ENCODE results near the gene ATXN10. TPM values are rescaled to one million over a fixed set of nuclear protein-coding genes. Genes with fewer than 3 reads are reported as not detected.

ATXN10 gene
- total RNA-seq, 1 experiment from 2014 or later = 303 TPM

DNA sequence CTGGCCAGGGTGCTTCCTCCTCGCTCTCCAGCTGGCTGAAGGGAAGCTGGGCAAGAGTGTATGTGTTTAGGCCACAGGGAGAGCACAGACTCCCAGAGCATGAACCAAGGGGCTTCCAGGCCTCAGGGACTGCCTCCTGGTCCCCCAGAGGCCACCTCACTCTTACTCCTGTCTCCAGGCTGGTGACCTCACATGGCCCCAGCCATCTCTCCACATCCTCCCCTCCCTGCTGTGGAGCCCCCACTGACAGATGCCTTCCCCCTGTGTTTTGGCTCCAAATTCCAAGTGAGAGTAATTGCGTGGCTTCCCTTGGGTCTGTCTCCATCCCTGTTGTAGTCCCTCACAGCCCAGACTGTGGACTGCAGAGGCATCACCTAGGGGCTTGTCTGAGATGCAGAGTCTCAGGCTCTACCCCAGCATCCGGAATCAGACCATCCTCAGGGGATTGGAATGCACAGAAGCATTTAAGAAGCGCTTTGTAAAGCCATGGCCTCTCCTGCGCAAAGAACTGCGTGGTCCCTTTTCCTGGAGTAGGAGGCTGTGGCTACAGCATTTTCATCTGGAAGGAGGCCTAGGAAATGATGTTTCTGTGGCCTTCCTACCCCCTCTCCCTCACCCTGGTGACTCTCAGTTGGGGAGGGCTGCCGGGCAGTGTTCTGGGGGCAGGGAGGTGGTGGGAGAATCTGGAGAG is 91.1 kb downstream of the ATXN10 start:
- TF ChIP-seq, protein P1, sequence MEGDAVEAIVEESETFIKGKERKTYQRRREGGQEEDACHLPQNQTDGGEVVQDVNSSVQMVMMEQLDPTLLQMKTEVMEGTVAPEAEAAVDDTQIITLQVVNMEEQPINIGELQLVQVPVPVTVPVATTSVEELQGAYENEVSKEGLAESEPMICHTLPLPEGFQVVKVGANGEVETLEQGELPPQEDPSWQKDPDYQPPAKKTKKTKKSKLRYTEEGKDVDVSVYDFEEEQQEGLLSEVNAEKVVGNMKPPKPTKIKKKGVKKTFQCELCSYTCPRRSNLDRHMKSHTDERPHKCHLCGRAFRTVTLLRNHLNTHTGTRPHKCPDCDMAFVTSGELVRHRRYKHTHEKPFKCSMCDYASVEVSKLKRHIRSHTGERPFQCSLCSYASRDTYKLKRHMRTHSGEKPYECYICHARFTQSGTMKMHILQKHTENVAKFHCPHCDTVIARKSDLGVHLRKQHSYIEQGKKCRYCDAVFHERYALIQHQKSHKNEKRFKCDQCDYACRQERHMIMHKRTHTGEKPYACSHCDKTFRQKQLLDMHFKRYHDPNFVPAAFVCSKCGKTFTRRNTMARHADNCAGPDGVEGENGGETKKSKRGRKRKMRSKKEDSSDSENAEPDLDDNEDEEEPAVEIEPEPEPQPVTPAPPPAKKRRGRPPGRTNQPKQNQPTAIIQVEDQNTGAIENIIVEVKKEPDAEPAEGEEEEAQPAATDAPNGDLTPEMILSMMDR (conservative IDR thresholded peaks at IDR 0.05) = no peak
- no peak for TF ChIP-seq EZH2 (IDR thresholded peaks at IDR 0.05; ENCODE audit: low read depth)
- Histone ChIP-seq H2AFZ (no peak overlapping the region), H3K79me2 (ENCODE audit: low read depth) (peaks cover 49% of the 10 kb centered on the region), H3K9me2 (ENCODE audit: insufficient read depth) (no peaks in the 10 kb centered on the region), H3F3A (ENCODE audit: insufficient read depth, low read depth) (no peaks in the 10 kb centered on the region; the same call in 1 of the 2 replicates), H3K27me3 (ENCODE audit: insufficient read depth, low read depth) (no peaks in the 10 kb centered on the region), H3K9me3 (ENCODE audit: insufficient read depth, low read depth) (no peaks in the 10 kb centered on the region), H3K27ac (no peak overlapping the region), H3K4me2 (no peak overlapping the region), H3K36me3 (ENCODE audit: low read depth) (peaks cover 36% of the 10 kb centered on the region), H3K4me3 (no peak overlapping the region), H4K20me1 (ENCODE audit: insufficient read depth) (no peaks in the 10 kb centered on the region; the same call in 1 of the 2 replicates), H3K4me1 (replicated peaks; ENCODE audit: insufficient read depth) (no peaks in the 10 kb centered on the region)
- no TSS peak for BruUV-seq (replicated peaks)
- ChIA-PET POLR2A (ENCODE audit: unreplicated experiment) (no interaction called here), CTCF (no interaction called here)
- no peak for DNase-seq
- intact Hi-C loops (cut with micrococcal nuclease; ENCODE audit: unreplicated experiment) = no loop called here

DNA sequence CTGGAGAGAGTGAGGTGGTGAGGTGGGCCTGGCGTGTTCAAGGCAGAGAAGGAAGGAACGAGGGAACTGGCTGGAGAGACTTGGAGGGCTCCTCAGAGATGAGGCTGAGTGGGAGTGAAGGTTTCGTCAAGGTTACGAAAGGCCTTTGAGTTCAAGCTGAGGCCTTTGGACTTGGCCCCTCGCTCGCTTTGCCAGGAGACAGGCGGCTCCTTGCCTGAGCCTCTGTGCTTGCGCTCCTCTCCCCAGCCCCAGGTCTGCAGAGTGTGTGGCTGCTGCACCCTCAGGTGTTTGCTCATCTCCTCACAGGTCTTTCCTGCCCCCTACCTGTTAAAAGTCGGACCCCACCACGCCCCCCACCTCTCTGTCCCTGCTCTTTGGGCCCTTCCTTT is 91.6 kb downstream of the ATXN10 start:
- Histone ChIP-seq H2AFZ (no peak overlapping the region), H3K27ac (no peak overlapping the region), H3K4me3 (no peak overlapping the region), H3F3A (ENCODE audit: insufficient read depth, low read depth) (no peaks in the 10 kb centered on the region; the same call in 1 of the 2 replicates), H3K4me1 (replicated peaks; ENCODE audit: insufficient read depth) (no peaks in the 10 kb centered on the region), H4K20me1 (ENCODE audit: insufficient read depth) (no peaks in the 10 kb centered on the region; the same call in 1 of the 2 replicates), H3K4me2 (no peak overlapping the region), H3K27me3 (ENCODE audit: insufficient read depth, low read depth) (no peaks in the 10 kb centered on the region), H3K79me2 (ENCODE audit: low read depth) (peaks cover 50% of the 10 kb centered on the region), H3K36me3 (ENCODE audit: low read depth) (peaks cover 36% of the 10 kb centered on the region), H3K9me3 (ENCODE audit: insufficient read depth, low read depth) (no peaks in the 10 kb centered on the region), H3K9me2 (ENCODE audit: insufficient read depth) (no peaks in the 10 kb centered on the region)
- no TSS peak for BruUV-seq (replicated peaks)
- intact Hi-C loops (cut with micrococcal nuclease; ENCODE audit: unreplicated experiment) = no loop called here
- no peak for DNase-seq
- ChIA-PET POLR2A (ENCODE audit: unreplicated experiment) (no interaction called here), CTCF (no interaction called here)
- TF ChIP-seq, protein P1 (conservative IDR thresholded peaks at IDR 0.05) = no peak
- no peak for TF ChIP-seq EZH2 (IDR thresholded peaks at IDR 0.05; ENCODE audit: low read depth)

DNA sequence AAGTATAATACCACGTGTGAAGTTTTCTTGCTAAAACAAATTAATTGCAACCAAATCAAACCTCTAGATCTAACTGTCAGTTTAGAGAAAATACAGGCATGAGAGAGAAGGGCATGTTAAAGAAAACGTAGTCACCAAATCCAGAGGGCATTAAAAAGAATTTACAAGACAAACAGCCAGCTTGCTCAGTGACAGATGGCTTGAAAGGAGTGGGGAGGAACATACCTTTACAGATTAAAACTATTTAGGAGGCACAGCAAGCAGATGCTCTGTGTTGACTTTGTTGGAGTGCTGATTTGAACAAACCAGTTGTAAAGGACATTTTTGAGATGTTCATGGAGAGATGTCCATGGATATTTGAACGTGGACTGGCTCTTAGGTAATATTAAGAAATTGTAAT is 96.9 kb downstream of the ATXN10 start:
- ChIA-PET CTCF (no interaction called here), POLR2A (ENCODE audit: unreplicated experiment) (interaction anchor here (0.6 kb wide), 1 partner anchor 30 kb away, joined by 6 read pairs; no protein-coding TSS in a partner anchor)
- H3K36me3 ChIP-seq (ENCODE audit: low read depth) = peaks cover 44% of the 10 kb centered on the region
- H3K27ac ChIP-seq = no peak overlapping the region
- no peak overlapping the region for H2AFZ ChIP-seq
- no peak for DNase-seq
- no peaks in the 10 kb centered on the region; the same call in 1 of the 2 replicates for H4K20me1 ChIP-seq (ENCODE audit: insufficient read depth)
- intact Hi-C loops (cut with micrococcal nuclease; ENCODE audit: unreplicated experiment) = no loop called here
- no peaks in the 10 kb centered on the region for H3K9me2 ChIP-seq (ENCODE audit: insufficient read depth)
- H3K4me3 ChIP-seq = no peak overlapping the region
- no peaks in the 10 kb centered on the region for H3K27me3 ChIP-seq (ENCODE audit: insufficient read depth, low read depth)
- no peak overlapping the region for H3K4me2 ChIP-seq
- BruUV-seq (replicated peaks) = no TSS peak
- H3K79me2 ChIP-seq (ENCODE audit: low read depth) = peaks cover 63% of the 10 kb centered on the region
- no peaks in the 10 kb centered on the region for H3K4me1 ChIP-seq (replicated peaks; ENCODE audit: insufficient read depth)
- H3K9me3 ChIP-seq (ENCODE audit: insufficient read depth, low read depth) = peaks cover 3% of the 10 kb centered on the region; the same call in 1 of the 2 replicates
- H3F3A ChIP-seq (ENCODE audit: insufficient read depth, low read depth) = peaks cover 25% of the 10 kb centered on the region
- no peak for TF ChIP-seq EZH2 (IDR thresholded peaks at IDR 0.05; ENCODE audit: low read depth)
- TF ChIP-seq, protein P1 (conservative IDR thresholded peaks at IDR 0.05) = no peak

All from PC-9 (cell line).